Endothelial cell of umbilical vein (primary cell): ENCODE data around the gene ZKSCAN4. TPM values are rescaled to one million over a fixed set of nuclear protein-coding genes. Genes with fewer than 3 reads are reported as not detected.

ENCODE experiments used
- BruUV-seq: library from RNA; stranded (reverse); fragments of 400-500 nt; replicated peaks from 2 replicates; lab custom pipeline; 2021; lab: Mats Ljungman, UMichigan
- CTCF ChIA-PET: fragments of 300-600, 350-600 bp; sonication (Branson Sonifier 250); formaldehyde crosslinking; loops from one replicate; lab custom pipeline; 2021; ENCODE audit warnings: antibody characterized with exemption, inconsistent platforms; lab: Charles Lee
- POLR2A ChIA-PET: fragments of 300-600, 350-600 bp; sonication (Branson Sonifier 250); formaldehyde crosslinking; loops from one replicate; lab custom pipeline; 2021; ENCODE audit warnings: antibody characterized with exemption, inconsistent platforms; lab: Charles Lee
- DNase-seq: peaks from one replicate; pipeline ENCODE4 v3.0.0-alpha.2; 2011; ENCODE audit warnings: low read depth, low spot score
- FAIRE-seq: peaks from 2 replicates; lab custom pipeline; 2011; peaks lifted over from hg19 to GRCh38; lab: Jason Lieb, UNC
- H2AFZ ChIP-seq: 2 replicates; pipeline ENCODE4 v1.6.0; 2012; ENCODE audit warnings: low read depth, low read length, control low read depth, inconsistent platforms
- H3K27ac ChIP-seq: 2 replicates; pipeline ENCODE4 v1.5.1; 2011; ENCODE audit warnings: low read depth, mild to moderate bottlenecking, control low read depth, low read length, moderate library complexity; ENCODE audit not compliant: insufficient read depth
- H3K27me3 ChIP-seq, 2 experiments: 2 replicates each; pipeline versions ENCODE4 v1.6.0 to v1.6.1; 2011; ENCODE audit warnings: low read length in 2 of 2, mixed read lengths in 1 of 2; ENCODE audit not compliant: control insufficient read depth in 2 of 2, insufficient read depth in 2 of 2
- H3K36me3 ChIP-seq, 2 experiments: 2 replicates in 1 of 2; 3 replicates in 1 of 2; pipeline ENCODE4 v1.5.1; 2011; ENCODE audit warnings: low read length in 2 of 2, mild to moderate bottlenecking in 1 of 2, moderate library complexity in 1 of 2; ENCODE audit not compliant: control insufficient read depth in 2 of 2, insufficient read depth in 2 of 2; ENCODE audit errors: extremely low read depth in 1 of 2
- H3K4me1 ChIP-seq: 3 replicates; pipeline ENCODE4 v1.5.1; 2011; ENCODE audit warnings: mild to moderate bottlenecking, low read length; ENCODE audit not compliant: control insufficient read depth, insufficient read depth; ENCODE audit errors: extremely low read depth
- H3K4me2 ChIP-seq: 2 replicates; pipeline ENCODE4 v1.6.1; 2011; ENCODE audit warnings: low read length, control low read depth, mixed read lengths; ENCODE audit not compliant: insufficient read depth
- H3K4me3 ChIP-seq, 3 experiments: fragments of 200-600 bp in 1 of 3; sonication (generic), shearing (Covaris generic) in 1 of 3; replicated peaks in 1 of 3; 2 replicates each; pipeline ENCODE4 v1.5.1; 2011 to 2016; ENCODE audit warnings: control low read depth in 3 of 3, low read length in 3 of 3, mild to moderate bottlenecking in 2 of 3, inconsistent platforms in 1 of 3, low read depth in 1 of 3, moderate library complexity in 1 of 3; ENCODE audit not compliant: insufficient read depth in 1 of 3
- H3K79me2 ChIP-seq: 2 replicates; pipeline ENCODE4 v1.6.0; 2012; ENCODE audit warnings: low read length, inconsistent platforms; ENCODE audit not compliant: control insufficient read depth, insufficient read depth
- H3K9ac ChIP-seq: replicated peaks from 2 replicates; pipeline ENCODE3; 2011; ENCODE audit warnings: low read length, control low read depth; ENCODE audit not compliant: insufficient read depth; ENCODE audit errors: extremely low read depth
- H3K9me1 ChIP-seq: replicated peaks from 3 replicates; pipeline ENCODE4 v1.6.0; 2011; ENCODE audit warnings: mild to moderate bottlenecking, low read length; ENCODE audit not compliant: control insufficient read depth, insufficient read depth; ENCODE audit errors: extremely low read depth
- H3K9me3 ChIP-seq: replicated peaks from 2 replicates; pipeline ENCODE4 v1.5.1; 2012; ENCODE audit warnings: low read length, inconsistent platforms; ENCODE audit not compliant: control insufficient read depth, insufficient read depth
- H4K20me1 ChIP-seq: replicated peaks from 2 replicates; pipeline ENCODE3; 2011; ENCODE audit warnings: mild to moderate bottlenecking, low read length; ENCODE audit not compliant: control insufficient read depth, insufficient read depth; ENCODE audit errors: extremely low read depth
- CTCF ChIP-seq, 2 donors: IDR thresholded peaks; 1 replicate in 1 of 2; 2 replicates in 1 of 2; pipeline ENCODE4 v1.5.1; 2011; ENCODE audit warnings: low read length in 2 of 2, mild to moderate bottlenecking in 2 of 2, moderate library complexity in 2 of 2, control low read depth in 1 of 2, inconsistent platforms in 1 of 2, low read depth in 1 of 2; ENCODE audit not compliant: insufficient read depth in 1 of 2; ENCODE audit errors: extremely low read depth in 1 of 2
- EZH2 ChIP-seq: IDR thresholded peaks from 2 replicates; pipeline ENCODE4 v1.6.1; 2012; ENCODE audit warnings: borderline replicate concordance, low read depth, mild to moderate bottlenecking, moderate library complexity, low read length, inconsistent platforms; ENCODE audit not compliant: severe bottlenecking
- FOS ChIP-seq: IDR thresholded peaks from 2 replicates; pipeline ENCODE4 v1.6.1; 2011; ENCODE audit warnings: mild to moderate bottlenecking, low read length, moderate library complexity, borderline replicate concordance; ENCODE audit not compliant: insufficient read depth
- GATA2 ChIP-seq: IDR thresholded peaks from 2 replicates; pipeline ENCODE4 v1.7.0; 2011; ENCODE audit warnings: low read depth, mild to moderate bottlenecking, moderate library complexity, mixed read lengths, low read length; ENCODE audit not compliant: insufficient read length, insufficient read depth
- JUN ChIP-seq: IDR thresholded peaks from 2 replicates; pipeline ENCODE4 v1.6.1; 2011; ENCODE audit warnings: borderline replicate concordance, low read depth; ENCODE audit not compliant: insufficient read length, insufficient read depth
- MYC ChIP-seq: IDR thresholded peaks from one replicate; pipeline ENCODE4 v1.6.1; 2011; ENCODE audit warnings: mild to moderate bottlenecking, low read depth, low read length
- POLR2A ChIP-seq: IDR thresholded peaks from 2 replicates; pipeline ENCODE4 v1.6.1; 2012; ENCODE audit warnings: low read depth, mild to moderate bottlenecking, control low read depth, low read length
- POLR2AphosphoS5 ChIP-seq: IDR thresholded peaks from 2 replicates; pipeline ENCODE4 v1.6.1; 2012; ENCODE audit warnings: low read depth, mild to moderate bottlenecking, control low read depth, low read length, moderate library complexity; ENCODE audit not compliant: insufficient read depth
- dilution Hi-C: fragments of 300-500 bp; cut with MboI; formaldehyde crosslinking; loops from one replicate; pipeline ENCODE4 v1.15.0; 2019; ENCODE audit warnings: low sequenced_read_pairs; ENCODE audit not compliant: extremely low pct_ligation_motif_present
- intact Hi-C: fragments of 100-400 bp; cut with micrococcal nuclease; formaldehyde crosslinking; loops from one replicate; pipeline ENCODE4 v1.10.0; 2022
- polyA plus RNA-seq, 4 experiments: library from polyadenylated mRNA; depleted of rRNA in 3 of 4; stranded (reverse) in 3 of 4; unstranded in 1 of 4; fragments of >200 nt; gene quantifications; 2 replicates each; pipeline versions ENCODE4 v1.2.1 to v1.2.3, GENCODE V29; 2011 to 2012; ENCODE audit warnings: missing spikeins in 1 of 4
- total RNA-seq: library from RNA; stranded (reverse); gene quantifications from 2 replicates; pipeline ENCODE4 v1.2.3, GENCODE V29; 2021
- TF ChIP-seq, protein P1 (sequence below): IDR thresholded peaks from 2 replicates; pipeline ENCODE4 v1.6.1; 2011; ENCODE audit not compliant: insufficient read depth, insufficient read length

The ZKSCAN4 gene
- total and polyA plus RNA-seq, 2 donors (not counting 3 experiments of a cell fraction or from before 2014, with no cell fraction given): 1.3 to 3.6 TPM

DNA sequence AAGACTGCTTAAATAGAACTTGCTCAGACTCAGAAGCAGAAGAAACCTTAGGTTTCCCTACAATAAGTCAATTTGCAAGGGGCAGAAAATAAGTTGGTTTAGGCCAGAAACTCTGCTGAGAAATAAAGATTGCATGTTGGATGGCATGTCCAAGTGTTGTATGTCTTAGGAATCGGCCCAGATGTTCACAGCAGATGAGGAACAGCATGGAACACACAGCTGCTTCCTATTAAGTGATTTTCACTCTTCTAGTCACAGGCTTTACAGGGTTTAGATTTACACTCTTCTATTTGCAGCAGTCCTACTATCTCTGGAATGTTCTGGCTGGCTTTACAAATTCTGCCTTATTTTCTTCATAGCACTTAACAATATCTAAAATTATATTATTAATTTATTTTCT lies 3.2 kb downstream of the ZKSCAN4 start:
- no peaks in the 10 kb centered on the region for H3K27me3 ChIP-seq
- no peak overlapping the region for H3K4me3 ChIP-seq
- no peak for TF ChIP-seq MYC
- TF ChIP-seq FOS: no peak
- TF ChIP-seq POLR2AphosphoS5: no peak
- TF ChIP-seq POLR2A: no peak
- TF ChIP-seq CTCF (IDR thresholded peaks at IDR 0.05; ENCODE audit: extremely low read depth in 1 of 2, insufficient read depth in 1 of 2, low read depth in 1 of 2, low read length in 2 of 2): no peak
- no peak for TF ChIP-seq EZH2
- no peak for TF ChIP-seq JUN
- no peak for TF ChIP-seq GATA2
- TF ChIP-seq, protein P1, sequence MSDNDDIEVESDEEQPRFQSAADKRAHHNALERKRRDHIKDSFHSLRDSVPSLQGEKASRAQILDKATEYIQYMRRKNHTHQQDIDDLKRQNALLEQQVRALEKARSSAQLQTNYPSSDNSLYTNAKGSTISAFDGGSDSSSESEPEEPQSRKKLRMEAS: no peak
- ChIA-PET CTCF (no interaction called here), POLR2A (no interaction called here)
- no peaks in the 10 kb centered on the region for H3K9me1 ChIP-seq
- FAIRE-seq: no peak
- no peak overlapping the region for H2AFZ ChIP-seq
- no peaks in the 10 kb centered on the region for H3K9me3 ChIP-seq
- no peaks in the 10 kb centered on the region for H4K20me1 ChIP-seq
- H3K79me2 ChIP-seq: no peaks in the 10 kb centered on the region
- peaks cover 12% of the 10 kb centered on the region for H3K4me1 ChIP-seq
- dilution Hi-C loops (no loop called here), intact Hi-C loops (loop anchor here (1.0 kb wide), 1 partner anchor 45 kb away; no protein-coding TSS in a partner anchor)
- no peak overlapping the region for H3K9ac ChIP-seq
- BruUV-seq: no TSS peak
- H3K4me2 ChIP-seq: no peak overlapping the region
- DNase-seq: no peak
- no peak overlapping the region for H3K27ac ChIP-seq
- H3K36me3 ChIP-seq: peaks cover 0 to 10% of the 10 kb centered on the region in 2 experiments
